Measurements from ENCODE around the gene CRADD. TPM values are rescaled to one million over a fixed set of nuclear protein-coding genes. Genes with fewer than 3 reads are reported as not detected.

The CRADD gene
- total RNA-seq, 1 donor from 2014 or later = 9.8 TPM

GRCh38 chr12:93938931-93939330 lies 261.8 kb downstream of the CRADD start:
- H3K36me3 Mint-ChIP-seq (ENCODE audit: low read depth) = peaks cover 10% of the 10 kb centered on the region
- H3K27me3 Mint-ChIP-seq (ENCODE audit: low read depth) = no peaks in the 10 kb centered on the region
- H3K9me3 Mint-ChIP-seq = peaks cover 4% of the 10 kb centered on the region
- no peak for TF ChIP-seq CTCF (conservative IDR thresholded peaks at IDR 0.05)
- no peak overlapping the region for H3K4me3 Mint-ChIP-seq
- peaks cover under 1% of the 10 kb centered on the region for H3K4me1 Mint-ChIP-seq
- H3K27ac Mint-ChIP-seq (ENCODE audit: unreplicated experiment) = no peak overlapping the region
- no peak for DNase-seq (ENCODE audit: low read depth, low spot score)

- peaks cover 9% of the 10 kb centered on the region for H3K36me3 Mint-ChIP-seq (ENCODE audit: low read depth)
- H3K27me3 Mint-ChIP-seq (ENCODE audit: low read depth) = no peaks in the 10 kb centered on the region
- H3K4me1 Mint-ChIP-seq = no peaks in the 10 kb centered on the region
- H3K4me3 Mint-ChIP-seq = no peak overlapping the region
- no peak for DNase-seq (ENCODE audit: low read depth, low spot score)
- H3K9me3 Mint-ChIP-seq = peaks cover 4% of the 10 kb centered on the region
- TF ChIP-seq CTCF (conservative IDR thresholded peaks at IDR 0.05) = no peak
- H3K27ac Mint-ChIP-seq (ENCODE audit: unreplicated experiment) = no peak overlapping the region
These were observed 262.6 kb downstream of the CRADD start for GRCh38 chr12:93939641-93940325.

- peaks cover 6% of the 10 kb centered on the region for H3K9me3 Mint-ChIP-seq
- no peaks in the 10 kb centered on the region for H3K27me3 Mint-ChIP-seq (ENCODE audit: low read depth)
- no peak overlapping the region for H3K27ac Mint-ChIP-seq (ENCODE audit: unreplicated experiment)
- H3K36me3 Mint-ChIP-seq (ENCODE audit: low read depth) = no peaks in the 10 kb centered on the region
- H3K4me1 Mint-ChIP-seq = no peaks in the 10 kb centered on the region
- no peak for DNase-seq (ENCODE audit: low read depth, low spot score)
- TF ChIP-seq CTCF (conservative IDR thresholded peaks at IDR 0.05) = no peak
- H3K4me3 Mint-ChIP-seq = no peak overlapping the region
These were observed 266.6 kb downstream of the CRADD start for GRCh38 chr12:93943780-93944179.

- H3K36me3 Mint-ChIP-seq (ENCODE audit: low read depth) = no peaks in the 10 kb centered on the region
- no peak for TF ChIP-seq CTCF (conservative IDR thresholded peaks at IDR 0.05)
- DNase-seq (ENCODE audit: low read depth, low spot score) = no peak
- no peaks in the 10 kb centered on the region for H3K4me1 Mint-ChIP-seq
- H3K9me3 Mint-ChIP-seq = peaks cover 6% of the 10 kb centered on the region
- no peak overlapping the region for H3K4me3 Mint-ChIP-seq
- H3K27me3 Mint-ChIP-seq (ENCODE audit: low read depth) = no peaks in the 10 kb centered on the region
- no peak overlapping the region for H3K27ac Mint-ChIP-seq (ENCODE audit: unreplicated experiment)
These were observed 267.0 kb downstream of the CRADD start for GRCh38 chr12:93944201-93944600.

Other genes starting within 250 kb of the CRADD start
- 176 and 185 TPM in 2 replicates for gene UBE2N, start 235.4 kb upstream of the CRADD start, total RNA-seq
- 117 and 121 TPM in 2 replicates for gene MRPL42, start 209.9 kb upstream of the CRADD start, total RNA-seq
- 53.5 and 56.4 TPM in 2 replicates for gene SOCS2, start 104.7 kb upstream of the CRADD start, total RNA-seq